ENCODE measurements around the gene GABPB1. TPM values are rescaled to one million over a fixed set of nuclear protein-coding genes. Genes with fewer than 3 reads are reported as not detected.

Gene GABPB1
- polyA plus RNA-seq, 3 donors = 12.9 to 15.1 (median 14.9) TPM

GRCh38 chr15:50307799-50308198 lies 47.2 kb downstream of the GABPB1 start:
- no peak overlapping the region for H3K9ac ChIP-seq (ENCODE audit: insufficient read depth, low read length, poor library complexity, severe bottlenecking)
- peaks cover 28 to 48% of the 10 kb centered on the region in 2 donors for H3K36me3 Mint-ChIP-seq
- no peak overlapping the region for H3K4me2 ChIP-seq (replicated peaks; ENCODE audit: extremely low read depth, low read length, poor library complexity, severe bottlenecking)
- H3K79me2 ChIP-seq (ENCODE audit: insufficient read depth, low read length) = peaks cover 15% of the 10 kb centered on the region
- TF ChIP-seq CTCF (IDR thresholded peaks at IDR 0.05) = no peak
- no peaks in the 10 kb centered on the region for H3K27me3 ChIP-seq (ENCODE audit: control insufficient read depth in 2 of 2, insufficient read depth in 2 of 2, low read length in 2 of 2)
- no peak overlapping the region for H3K27ac ChIP-seq (ENCODE audit: low read depth in 1 of 2, low read length in 2 of 2)
- no peaks in the 10 kb centered on the region for H3K27me3 Mint-ChIP-seq (ENCODE audit: low read depth in 3 of 3)
- peaks cover 5% of the 10 kb centered on the region for H3K4me1 Mint-ChIP-seq
- no peaks in the 10 kb centered on the region for H4K20me1 ChIP-seq (ENCODE audit: insufficient read depth, low read length)
- H3K4me1 ChIP-seq (ENCODE audit: control insufficient read depth in 1 of 2, insufficient read depth in 2 of 2, low read length in 2 of 2) = peaks cover 0 to 1% of the 10 kb centered on the region in 2 donors
- intact Hi-C loops (cut with micrococcal nuclease) = loop anchor here in 1 of 2 donors (10.0 kb wide), 1 partner anchor 123 kb away; the partner anchor contains the start of gene SLC27A2
- H2AFZ ChIP-seq (ENCODE audit: insufficient read depth, low read depth, low read length, poor library complexity, severe bottlenecking) = no peak overlapping the region
- H3K4me3 ChIP-seq (replicated peaks in 1 of 3; ENCODE audit: low read depth in 2 of 3, low read length in 3 of 3) = no peak overlapping the region
- H3K36me3 ChIP-seq (replicated peaks in 1 of 2; ENCODE audit: control insufficient read depth in 1 of 2, insufficient read depth in 2 of 2, low read length in 2 of 2) = peaks cover 9 to 36% of the 10 kb centered on the region in 2 donors
- H3K27ac Mint-ChIP-seq = no peak overlapping the region
- peaks cover 5 to 12% (median 10%) of the 10 kb centered on the region in 7 donors for H3K9me3 Mint-ChIP-seq
- peaks cover 0 to 6% of the 10 kb centered on the region in 2 donors for H3K9me3 ChIP-seq (replicated peaks in 1 of 2; ENCODE audit: control insufficient read depth in 1 of 2, insufficient read depth in 1 of 2, low read length in 2 of 2)
- DNase-seq = no peak
- no peak overlapping the region for H3K4me3 Mint-ChIP-seq

GRCh38 chr15:50304836-50305235 lies 50.2 kb downstream of the GABPB1 start:
- H3K9me3 ChIP-seq (replicated peaks in 1 of 2; ENCODE audit: control insufficient read depth in 1 of 2, insufficient read depth in 1 of 2, low read length in 2 of 2) = peaks cover 0 to 6% of the 10 kb centered on the region in 2 donors
- no peak overlapping the region for H3K4me3 Mint-ChIP-seq
- peaks cover 0 to 7% of the 10 kb centered on the region in 2 donors for H3K4me1 ChIP-seq (ENCODE audit: control insufficient read depth in 1 of 2, insufficient read depth in 2 of 2, low read length in 2 of 2)
- no peak overlapping the region for H3K4me2 ChIP-seq (replicated peaks; ENCODE audit: extremely low read depth, low read length, poor library complexity, severe bottlenecking)
- H3K27me3 ChIP-seq (ENCODE audit: control insufficient read depth in 2 of 2, insufficient read depth in 2 of 2, low read length in 2 of 2) = no peaks in the 10 kb centered on the region
- peaks cover 49 to 71% of the 10 kb centered on the region in 2 donors for H3K36me3 Mint-ChIP-seq
- no peak overlapping the region for H2AFZ ChIP-seq (ENCODE audit: insufficient read depth, low read depth, low read length, poor library complexity, severe bottlenecking)
- no peak overlapping the region for H3K27ac Mint-ChIP-seq
- H3K79me2 ChIP-seq (ENCODE audit: insufficient read depth, low read length) = no peaks in the 10 kb centered on the region
- DNase-seq = no peak
- no peaks in the 10 kb centered on the region for H4K20me1 ChIP-seq (ENCODE audit: insufficient read depth, low read length)
- no CpG with 5 or more reads among the region's 1 CpG for WGBS (ENCODE audit: insufficient coverage)
- no peak overlapping the region for H3K4me3 ChIP-seq (replicated peaks in 1 of 3; ENCODE audit: low read depth in 2 of 3, low read length in 3 of 3)
- peaks cover 6% of the 10 kb centered on the region for H3K4me1 Mint-ChIP-seq
- peaks cover 0 to 2% (median 0%) of the 10 kb centered on the region in 3 donors for H3K27me3 Mint-ChIP-seq (ENCODE audit: low read depth in 3 of 3)
- H3K9me3 Mint-ChIP-seq = peaks cover 5 to 12% (median 10%) of the 10 kb centered on the region in 7 donors
- intact Hi-C loops (cut with micrococcal nuclease) = loop anchor here in 1 of 2 donors (10.0 kb wide), 1 partner anchor 120 kb away; the partner anchor contains the start of gene SLC27A2
- no peak for TF ChIP-seq CTCF (IDR thresholded peaks at IDR 0.05)
- no peak overlapping the region for H3K9ac ChIP-seq (ENCODE audit: insufficient read depth, low read length, poor library complexity, severe bottlenecking)
- H3K27ac ChIP-seq (ENCODE audit: low read depth in 1 of 2, low read length in 2 of 2) = no peak overlapping the region
- H3K36me3 ChIP-seq (replicated peaks in 1 of 2; ENCODE audit: control insufficient read depth in 1 of 2, insufficient read depth in 2 of 2, low read length in 2 of 2) = peaks cover 22 to 64% of the 10 kb centered on the region in 2 donors
